OCI-LY1 (cell line): ENCODE results near the gene FLRT1.

Experiments used
- H2AFZ ChIP-seq: fragments of 200-600 bp; sonication (generic), shearing (Covaris generic); 2 replicates; pipeline ENCODE4 v1.6.0; 2014; ENCODE audit warnings: antibody characterized with exemption, mild to moderate bottlenecking, low read length
- H3F3A ChIP-seq: fragments of 200-600 bp; sonication (generic), shearing (Covaris generic); 2 replicates; pipeline ENCODE4 v1.6.0; 2014; ENCODE audit warnings: mild to moderate bottlenecking, antibody characterized with exemption, low read length, moderate library complexity; ENCODE audit not compliant: insufficient read depth
- H3K27ac ChIP-seq: fragments of 200-600 bp; sonication (generic); 2 replicates; pipeline ENCODE4 v1.5.1; 2014; ENCODE audit warnings: low read length, mixed run types, mild to moderate bottlenecking, low read depth; ENCODE audit not compliant: poor library complexity, severe bottlenecking
- H3K27me3 ChIP-seq: fragments of 200-600 bp; sonication (generic); 2 replicates; pipeline ENCODE4 v1.6.0; 2014; ENCODE audit warnings: antibody characterized with exemption, mild to moderate bottlenecking, low read length, moderate library complexity; ENCODE audit not compliant: insufficient read depth
- H3K36me3 ChIP-seq: fragments of 200-600 bp; sonication (generic); 2 replicates; pipeline ENCODE4 v1.6.1; 2014; ENCODE audit warnings: mild to moderate bottlenecking, antibody characterized with exemption, low read length, moderate library complexity, mixed read lengths; ENCODE audit not compliant: insufficient read depth
- H3K4me1 ChIP-seq: fragments of 200-600 bp; sonication (generic); 2 replicates; pipeline ENCODE4 v1.5.1; 2014; ENCODE audit warnings: mild to moderate bottlenecking, low read length, moderate library complexity; ENCODE audit not compliant: insufficient read depth, severe bottlenecking
- H3K4me2 ChIP-seq: fragments of 200-600 bp; sonication (generic), shearing (Covaris generic); 2 replicates; pipeline ENCODE4 v1.6.1; 2014; ENCODE audit warnings: low read length
- H3K4me3 ChIP-seq: fragments of 200-600 bp; sonication (generic); 2 replicates; pipeline ENCODE4 v1.5.1; 2014; ENCODE audit warnings: low read length, low read depth, mild to moderate bottlenecking, mixed read lengths; ENCODE audit not compliant: poor library complexity, severe bottlenecking
- H3K79me2 ChIP-seq: fragments of 200-600 bp; shearing (Covaris generic); 2 replicates; pipeline ENCODE4 v1.6.1; 2016; ENCODE audit warnings: mixed run types, low read length, mixed read lengths; ENCODE audit not compliant: insufficient read depth
- H3K9ac ChIP-seq: fragments of 200-600 bp; sonication (generic), shearing (Covaris generic); 2 replicates; pipeline ENCODE4 v1.6.1; 2014; ENCODE audit warnings: mild to moderate bottlenecking, low read length, mixed read lengths
- H3K9me2 ChIP-seq: fragments of 200-600 bp; sonication (generic), shearing (Covaris generic); 2 replicates; pipeline ENCODE4 v1.6.1; 2014; ENCODE audit warnings: low read depth, mild to moderate bottlenecking, low read length, mixed read lengths
- H3K9me3 ChIP-seq: fragments of 200-600 bp; shearing (Covaris generic); 2 replicates; pipeline ENCODE4 v1.6.1; 2014; ENCODE audit warnings: low read length, mixed read lengths
- H4K20me1 ChIP-seq: fragments of 200-600 bp; sonication (generic), shearing (Covaris generic); 2 replicates; pipeline ENCODE4 v1.6.0; 2016; ENCODE audit warnings: mild to moderate bottlenecking, low read length; ENCODE audit not compliant: insufficient read depth
- CTCF ChIP-seq: fragments of 200-600 bp; sonication (generic), shearing (Covaris generic); IDR thresholded peaks from 2 replicates; pipeline ENCODE4 v1.5.1; 2017; ENCODE audit warnings: mild to moderate bottlenecking, antibody characterized with exemption, low read length, moderate library complexity, mixed read lengths
- EZH2 ChIP-seq: fragments of 200-600 bp; sonication (generic), shearing (Covaris generic); IDR thresholded peaks from 2 replicates; pipeline ENCODE4 v1.8.0; 2017; ENCODE audit warnings: borderline replicate concordance, mixed run types, mild to moderate bottlenecking, antibody characterized with exemption, low read length, moderate library complexity, mixed read lengths

FLRT1 gene

GRCh38 chr11:64078905-64079304 is 43.2 kb downstream of the FLRT1 start:
- no peak for TF ChIP-seq CTCF
- Histone ChIP-seq H3F3A (no peaks in the 10 kb centered on the region), H3K4me1 (no peaks in the 10 kb centered on the region), H4K20me1 (no peaks in the 10 kb centered on the region), H3K9ac (no peak overlapping the region), H3K9me3 (no peaks in the 10 kb centered on the region), H3K79me2 (no peaks in the 10 kb centered on the region), H3K4me3 (no peak overlapping the region), H3K4me2 (no peak overlapping the region), H2AFZ (no peak overlapping the region), H3K36me3 (no peaks in the 10 kb centered on the region), H3K27me3 (peaks cover 11% of the 10 kb centered on the region; the same call in 1 of the 2 replicates), H3K9me2 (no peaks in the 10 kb centered on the region), H3K27ac (no peak overlapping the region)

DNA sequence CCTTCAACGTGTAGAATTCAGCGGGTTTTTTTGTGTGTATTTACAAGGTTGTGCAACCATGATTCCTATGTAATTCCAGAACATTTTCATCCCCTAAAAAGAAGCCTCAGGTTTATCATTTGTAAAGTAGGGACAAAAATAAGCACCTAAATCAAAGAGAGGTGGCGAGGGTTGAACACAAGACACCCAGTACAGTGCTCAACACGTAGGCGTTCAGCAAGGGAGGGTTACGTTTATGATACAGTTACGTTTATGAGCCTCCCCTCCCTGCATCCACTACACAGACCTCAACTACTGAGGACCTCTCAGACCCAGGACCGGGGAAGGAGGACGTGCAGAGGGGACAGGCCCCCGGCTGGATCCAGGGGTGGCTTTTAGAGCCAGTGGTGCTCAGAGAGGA is 44.7 kb downstream of the FLRT1 start:
- Histone ChIP-seq H3K9me3 (no peaks in the 10 kb centered on the region), H3K4me1 (no peaks in the 10 kb centered on the region), H3K9ac (no peak overlapping the region), H4K20me1 (no peaks in the 10 kb centered on the region), H3K79me2 (no peaks in the 10 kb centered on the region), H3K27me3 (peaks cover 11% of the 10 kb centered on the region; the same call in 1 of the 2 replicates), H3K27ac (no peak overlapping the region), H3K36me3 (no peaks in the 10 kb centered on the region), H3K9me2 (no peaks in the 10 kb centered on the region), H3F3A (no peaks in the 10 kb centered on the region), H3K4me2 (no peak overlapping the region), H2AFZ (no peak overlapping the region), H3K4me3 (no peak overlapping the region)
- no peak for TF ChIP-seq CTCF
- TF ChIP-seq EZH2 = no peak

DNA sequence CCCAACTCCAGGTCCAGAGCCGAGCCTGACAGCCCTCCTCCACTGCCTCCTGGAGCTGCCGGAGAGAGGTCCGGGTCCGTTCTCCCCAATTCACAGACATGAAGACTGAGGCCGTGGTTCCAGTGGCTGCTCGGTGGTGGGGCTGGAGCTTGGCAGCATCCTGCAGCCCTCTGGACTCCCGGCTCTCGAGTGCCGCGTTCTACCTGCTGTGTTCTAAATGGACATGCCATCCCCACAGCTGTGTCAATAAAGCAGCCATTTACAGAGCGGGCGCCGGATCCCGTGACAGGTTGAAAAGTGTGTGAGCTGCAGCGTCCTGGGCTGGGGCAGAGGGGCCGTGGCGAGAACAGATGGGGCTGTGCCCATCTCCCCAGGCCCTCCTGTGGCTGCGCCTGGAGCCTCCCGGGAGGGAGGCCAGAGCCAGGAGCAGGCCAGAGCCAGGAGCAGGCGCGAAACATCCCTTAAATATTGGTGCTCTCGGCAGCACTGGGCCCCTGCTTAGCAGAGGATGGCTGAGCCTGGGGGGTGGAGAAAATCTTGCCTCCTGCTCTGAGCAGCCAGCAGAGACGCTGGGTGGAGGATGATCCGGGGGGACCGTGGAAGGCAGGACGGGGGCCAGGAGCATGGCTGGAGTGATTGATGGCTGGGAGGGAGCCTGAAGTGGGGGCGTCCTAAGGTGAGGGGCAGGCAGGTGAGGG is 46.2 kb downstream of the FLRT1 start:
- Histone ChIP-seq H3F3A (no peaks in the 10 kb centered on the region), H3K9me2 (no peaks in the 10 kb centered on the region), H3K9ac (no peak overlapping the region), H3K4me1 (no peaks in the 10 kb centered on the region), H3K27ac (no peak overlapping the region), H3K4me3 (no peak overlapping the region), H4K20me1 (no peaks in the 10 kb centered on the region), H2AFZ (no peak overlapping the region), H3K9me3 (no peaks in the 10 kb centered on the region), H3K4me2 (no peak overlapping the region), H3K36me3 (no peaks in the 10 kb centered on the region), H3K27me3 (peaks cover 4% of the 10 kb centered on the region; the same call in 1 of the 2 replicates), H3K79me2 (no peaks in the 10 kb centered on the region)
- TF ChIP-seq EZH2 (no peak), CTCF (no peak)
